HK-2 (cell line): ENCODE measurements around the gene EXT2.

ENCODE experiments used
- DNase-seq: peaks from one replicate; pipeline ENCODE4 v3.0.0-alpha.2; 2018; ENCODE audit not compliant: unreplicated experiment

Gene EXT2

DNA sequence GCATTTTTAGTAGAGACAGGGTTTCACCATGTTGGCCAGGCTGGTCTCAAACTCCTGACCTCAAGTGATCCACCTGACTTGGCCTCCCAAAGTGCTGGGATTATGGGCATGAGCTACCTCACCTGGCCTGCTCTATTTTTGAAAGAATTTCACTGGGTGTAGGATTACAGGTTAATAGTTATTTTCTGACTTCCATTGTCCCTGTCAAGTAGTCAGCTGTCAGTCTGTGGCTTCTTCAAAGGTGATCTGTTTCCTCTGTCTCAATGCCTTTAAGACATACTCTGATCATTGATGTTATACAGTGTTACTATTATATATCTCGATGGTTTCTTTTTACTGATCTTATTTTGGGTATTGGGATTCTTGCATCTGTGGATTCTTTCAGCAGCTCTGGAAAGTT, 10.1 kb upstream of the EXT2 start:
- DNase-seq = no peak

DNA sequence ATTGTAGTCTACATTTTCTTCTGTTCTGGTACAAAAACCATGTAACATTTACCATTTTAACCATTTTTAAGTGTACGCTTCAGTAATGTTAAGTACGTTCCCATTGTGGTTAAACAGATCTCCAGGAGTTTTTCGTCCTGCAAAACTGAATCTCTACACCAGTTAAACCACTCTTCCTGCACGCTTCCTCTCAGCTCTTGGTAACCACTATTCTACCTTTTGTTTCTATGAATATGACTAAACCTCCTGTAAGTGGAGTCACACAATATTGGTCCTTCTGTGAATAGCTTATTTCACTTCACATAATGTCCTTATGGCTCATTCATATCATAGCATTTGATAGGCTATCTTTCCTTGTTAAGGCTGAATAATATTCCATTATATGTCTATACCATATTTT, 7.1 kb upstream of the EXT2 start:
- DNase-seq = no peak

DNA sequence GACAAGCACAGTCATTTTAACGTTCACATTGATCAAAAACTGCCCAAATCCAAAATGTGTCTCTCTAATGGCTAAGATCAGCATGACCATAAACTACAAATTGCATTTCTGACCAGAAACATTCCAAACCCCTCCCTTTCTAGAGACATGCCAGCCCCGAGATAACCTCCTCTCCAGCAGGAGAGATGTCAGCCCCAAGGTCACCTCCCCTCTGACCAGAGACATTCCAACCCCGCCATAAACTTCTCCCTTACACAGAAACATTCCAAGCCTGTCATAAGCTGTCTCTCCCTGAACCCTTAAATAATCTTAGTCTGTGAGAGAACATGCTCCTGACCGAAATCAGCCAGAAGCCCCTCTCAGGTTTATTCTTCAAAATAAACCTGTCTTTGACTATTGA, 6.6 kb upstream of the EXT2 start:
- no peak for DNase-seq

DNA sequence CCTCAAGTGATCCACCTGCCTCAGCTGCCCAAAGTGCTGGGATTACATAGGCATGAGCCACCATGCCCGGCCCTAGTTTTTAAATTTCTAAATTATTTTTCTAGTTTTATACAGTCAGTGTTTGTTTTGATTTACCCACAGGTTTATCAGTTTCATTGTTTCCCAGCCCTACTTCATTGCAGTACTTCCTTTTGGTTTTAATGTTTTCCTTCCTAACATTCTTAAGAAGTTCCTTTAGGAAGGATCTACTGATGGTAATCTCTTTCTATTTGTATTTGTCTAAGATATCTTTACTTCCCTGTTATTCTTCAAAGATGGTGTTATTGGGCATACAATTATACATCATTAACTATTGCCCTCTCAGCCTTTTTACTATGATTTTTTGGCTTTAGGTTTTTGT, 4.9 kb upstream of the EXT2 start:
- DNase-seq = no peak

DNA sequence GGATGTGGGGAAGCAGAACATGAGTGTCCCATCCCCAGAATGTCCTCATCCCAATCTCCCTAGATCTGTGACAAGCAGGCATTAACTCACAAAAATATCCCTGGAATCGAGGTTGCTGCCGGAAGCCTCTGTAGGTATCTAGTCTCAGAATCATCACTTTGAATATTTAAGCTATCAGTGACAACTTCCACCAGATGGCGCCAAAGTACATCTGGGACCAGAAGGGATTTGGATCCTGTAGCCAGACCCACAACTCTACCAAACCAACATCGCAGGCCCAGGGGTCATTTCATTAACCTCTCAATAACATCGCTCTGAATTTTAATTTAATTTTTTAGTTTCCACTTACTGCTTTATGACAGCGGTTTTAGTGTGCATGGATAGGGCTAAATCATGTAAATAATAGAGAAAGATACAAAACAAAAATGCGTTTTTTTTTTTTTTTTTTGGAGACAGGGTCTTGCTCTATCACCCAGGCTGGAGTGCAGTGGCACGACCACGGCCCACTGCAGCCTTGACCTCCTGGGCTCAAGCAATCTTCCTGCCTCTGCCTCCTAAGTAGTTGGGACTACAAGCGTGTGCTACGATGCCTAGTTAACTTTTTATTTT, 1.1 kb upstream of the EXT2 start:
- DNase-seq = peak; percentile 54

DNA sequence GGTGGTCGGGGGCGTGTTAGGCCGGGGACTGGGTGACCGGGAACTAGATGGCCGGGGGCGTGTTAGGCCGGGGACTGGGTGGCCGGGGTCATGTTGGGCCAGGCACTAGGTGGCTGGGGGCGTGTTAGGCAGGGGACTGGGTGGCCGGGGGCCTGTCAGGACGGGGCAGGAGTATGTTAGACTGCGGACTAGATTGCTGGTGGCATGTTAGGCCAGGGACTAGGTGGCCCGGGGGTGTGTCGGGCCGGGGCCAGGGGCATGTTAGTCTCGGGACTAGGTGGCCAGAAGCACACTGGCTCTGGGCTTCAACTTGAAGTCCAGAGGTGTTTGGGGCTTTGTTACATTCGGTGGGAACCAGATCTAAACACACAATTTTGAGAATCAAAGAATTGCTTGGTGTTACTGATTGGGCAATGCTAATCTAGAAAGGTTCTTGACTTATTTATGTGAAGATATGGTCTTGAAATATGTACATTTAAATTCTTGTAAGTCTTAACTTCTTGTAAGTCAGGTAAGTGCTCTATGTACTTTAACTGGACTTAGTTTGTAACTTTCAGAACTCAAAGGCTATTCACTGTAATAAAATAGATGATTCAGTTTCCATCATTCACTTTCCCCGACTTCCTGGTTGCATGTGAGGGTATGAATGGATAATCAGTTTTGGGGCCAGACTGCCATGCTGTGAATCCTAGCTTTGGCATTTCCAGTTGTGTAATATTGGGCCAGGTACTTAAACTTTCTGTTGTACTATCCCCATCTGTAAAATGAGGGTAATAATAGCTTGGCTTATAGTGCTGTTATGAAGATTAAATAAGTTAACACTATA, 1.1 kb downstream of the EXT2 start:
- DNase-seq = no peak

DNA sequence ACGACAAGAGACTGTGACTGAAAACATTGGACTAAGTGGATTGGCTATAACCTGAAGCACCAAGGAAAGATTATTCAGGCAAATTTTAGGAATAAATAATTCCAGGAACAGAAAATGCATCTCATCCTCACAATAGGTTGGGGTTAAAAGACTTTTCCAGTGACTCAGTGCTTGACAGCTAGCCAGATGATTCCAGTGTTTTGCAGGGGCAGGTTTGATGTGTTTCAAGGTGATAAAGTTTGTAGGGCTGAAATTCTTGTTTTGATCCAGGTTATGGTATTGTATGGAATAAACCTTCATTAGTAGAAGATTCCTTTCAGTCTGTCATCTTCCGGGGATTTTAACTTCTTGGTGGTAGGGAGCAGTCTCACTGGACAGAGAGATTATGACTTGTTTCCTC, 2.3 kb downstream of the EXT2 start:
- DNase-seq = no peak

DNA sequence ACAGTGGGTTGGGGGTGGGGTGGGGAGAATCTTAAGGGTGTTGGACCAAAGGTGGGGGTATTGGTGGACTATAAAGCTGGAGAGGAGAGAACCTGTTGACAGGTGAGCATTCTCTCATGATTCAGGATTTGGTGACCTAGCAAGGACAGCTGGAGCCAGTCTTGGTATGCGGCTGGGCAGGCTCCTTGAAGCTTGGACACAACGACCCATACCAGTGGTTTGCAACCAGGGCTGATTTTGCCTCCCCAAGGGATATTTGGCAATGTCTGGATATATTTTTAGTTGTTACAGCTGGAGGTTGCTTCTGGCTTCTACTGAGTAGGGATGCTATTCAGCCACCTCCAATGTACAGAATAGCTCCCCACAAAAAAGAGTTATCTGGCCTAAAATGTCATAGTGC, 5.6 kb downstream of the EXT2 start:
- no peak for DNase-seq

DNA sequence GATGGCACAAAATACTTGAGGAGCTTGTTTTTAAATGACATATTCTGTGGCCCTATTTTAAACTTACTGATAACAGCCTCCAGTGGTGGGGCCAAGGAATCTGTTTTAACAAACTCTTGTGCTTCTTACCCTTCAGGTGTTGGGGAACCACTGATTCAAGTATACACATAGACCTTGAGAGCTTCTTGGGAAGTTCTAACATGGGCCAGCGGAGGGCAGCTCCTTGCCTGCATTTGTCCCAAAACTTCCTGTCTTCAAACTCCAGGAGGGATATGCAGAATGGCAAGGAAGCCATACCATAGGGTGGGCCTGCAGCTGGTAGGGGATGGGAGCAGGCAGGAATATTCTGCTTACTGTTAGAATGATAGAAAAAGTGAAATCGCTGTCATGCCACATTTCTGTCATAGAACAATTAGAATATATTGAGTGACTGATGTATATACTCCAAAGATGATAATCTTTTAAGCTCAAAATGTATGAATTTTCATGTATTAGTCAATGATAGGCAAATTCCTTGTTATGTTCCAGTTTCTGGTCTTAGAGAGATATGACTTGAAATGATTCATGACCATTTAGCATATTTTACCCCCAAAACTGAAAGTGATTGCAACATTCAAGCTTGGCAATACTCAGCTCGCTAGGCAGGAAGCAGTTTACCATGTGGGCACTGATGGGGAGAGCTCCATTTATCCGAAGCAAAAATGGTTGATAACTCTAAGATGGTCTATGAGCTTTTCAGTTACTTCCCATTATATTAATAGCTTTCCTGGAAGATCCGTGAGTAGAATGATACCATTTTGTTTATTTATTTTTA, 9.2 kb downstream of the EXT2 start:
- no peak for DNase-seq

DNA sequence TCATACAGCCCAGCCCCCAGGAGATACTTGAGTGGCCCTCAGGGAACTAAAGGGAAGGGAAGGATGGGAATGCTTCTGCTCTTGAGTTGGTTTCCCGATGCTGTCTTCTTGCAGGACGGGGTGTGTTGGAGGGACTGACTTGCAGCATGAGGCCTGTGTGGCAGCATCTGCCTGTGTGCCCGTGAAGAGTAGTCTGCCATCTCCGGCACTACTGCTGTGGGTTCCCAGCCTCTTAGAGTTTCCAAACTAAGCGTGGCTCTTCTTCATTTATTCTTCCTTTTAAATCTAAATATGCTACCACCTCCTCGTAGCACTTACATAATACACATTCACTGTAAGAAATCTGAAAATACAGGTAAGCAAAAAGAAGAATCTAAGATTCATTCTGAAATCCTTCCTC, 12.8 kb downstream of the EXT2 start:
- no peak for DNase-seq

DNA sequence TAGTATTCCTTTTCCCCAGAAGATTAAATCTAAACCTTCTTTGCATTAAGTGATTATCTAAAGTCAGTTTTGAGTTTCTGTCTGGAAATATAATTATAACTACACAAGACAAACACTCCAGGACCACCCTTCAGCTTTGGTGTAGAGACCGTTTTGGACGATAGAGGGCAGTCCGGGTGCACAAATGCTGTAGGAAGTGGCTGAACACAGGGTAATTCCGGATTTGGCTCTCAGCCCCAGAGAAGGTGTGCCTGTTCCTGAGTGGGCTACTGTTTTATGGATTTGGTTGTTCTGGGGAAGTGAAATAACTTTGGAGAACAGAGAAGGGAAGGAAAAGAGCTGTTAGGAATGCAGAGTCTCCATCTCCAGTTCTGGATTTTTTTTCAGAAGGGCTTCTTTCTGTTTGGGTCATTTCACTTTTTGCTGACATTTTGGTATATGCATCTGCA, 14.8 kb downstream of the EXT2 start:
- peak; percentile 16 for DNase-seq

DNA sequence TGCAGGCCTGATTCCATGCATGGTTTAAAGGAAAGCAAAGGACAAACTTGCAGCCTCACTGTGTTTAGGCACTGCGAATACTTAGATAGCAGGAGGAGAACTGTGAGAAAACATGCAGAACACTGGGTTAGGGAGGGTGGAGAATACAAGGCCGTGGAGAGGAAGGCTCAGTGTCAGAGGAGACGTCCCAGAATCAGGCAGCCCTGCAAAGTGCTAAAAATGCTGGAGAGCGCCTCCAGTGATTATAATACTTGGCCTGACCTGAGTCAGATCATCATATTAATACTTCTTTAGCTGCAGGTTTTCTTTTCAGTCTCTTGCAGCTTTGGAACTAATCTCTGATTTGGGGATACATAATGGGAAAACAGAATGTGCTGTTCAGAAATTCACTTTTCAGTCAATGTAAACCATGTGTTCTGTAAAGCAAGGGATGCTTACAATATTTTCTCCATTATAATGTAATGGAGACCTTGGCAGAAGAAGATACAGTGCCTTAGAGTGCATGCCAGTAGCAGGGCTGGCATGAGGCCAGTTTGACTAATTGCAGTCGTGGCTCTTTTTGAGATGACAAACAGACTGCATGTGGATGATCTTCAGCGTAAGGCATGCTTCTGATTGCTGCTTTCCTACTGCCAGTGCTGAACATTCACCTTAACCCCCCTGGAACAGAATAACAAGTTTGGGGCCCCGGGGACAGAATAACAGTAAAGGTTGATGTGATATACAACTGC, 16.8 kb downstream of the EXT2 start:
- DNase-seq = peak; percentile 9

DNA sequence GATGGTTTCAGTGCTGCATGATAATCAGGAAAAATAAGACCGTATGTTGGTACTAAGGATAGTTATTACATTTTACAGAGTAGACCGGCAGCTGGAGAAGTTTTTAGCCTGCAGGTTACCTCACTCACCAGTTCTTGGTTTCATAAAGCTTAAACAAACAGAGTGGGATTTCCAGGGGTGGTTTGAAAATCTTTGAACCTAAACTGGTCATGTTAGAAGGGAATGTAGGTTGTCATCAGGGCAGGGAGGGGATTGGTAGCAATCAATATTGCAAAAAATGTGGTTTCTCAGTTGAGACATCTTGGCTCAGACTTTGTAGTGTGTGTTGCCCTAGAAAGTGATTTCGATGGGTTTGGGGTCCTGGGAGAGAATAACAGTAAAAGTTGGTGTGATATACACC, 17.5 kb downstream of the EXT2 start:
- no peak for DNase-seq

DNA sequence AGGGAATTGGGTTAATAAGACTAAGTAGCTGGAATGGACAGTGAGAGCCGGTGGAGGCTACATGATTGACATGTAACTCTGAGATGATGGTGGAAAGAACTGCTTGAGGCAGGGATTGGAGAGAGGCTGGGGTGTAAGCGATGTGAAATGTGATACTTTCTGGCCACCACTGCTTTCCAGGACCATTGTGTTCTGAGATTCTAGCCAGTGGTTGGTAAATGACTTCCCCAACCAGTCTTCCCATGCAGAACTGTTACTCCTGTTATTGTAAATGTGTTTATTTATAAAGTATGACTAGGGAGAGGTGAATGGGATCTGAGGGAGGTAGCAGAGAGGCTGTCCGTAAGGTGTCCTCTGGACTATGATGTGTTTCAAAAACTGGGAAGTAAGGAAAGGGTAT, 18.1 kb downstream of the EXT2 start:
- no peak for DNase-seq

DNA sequence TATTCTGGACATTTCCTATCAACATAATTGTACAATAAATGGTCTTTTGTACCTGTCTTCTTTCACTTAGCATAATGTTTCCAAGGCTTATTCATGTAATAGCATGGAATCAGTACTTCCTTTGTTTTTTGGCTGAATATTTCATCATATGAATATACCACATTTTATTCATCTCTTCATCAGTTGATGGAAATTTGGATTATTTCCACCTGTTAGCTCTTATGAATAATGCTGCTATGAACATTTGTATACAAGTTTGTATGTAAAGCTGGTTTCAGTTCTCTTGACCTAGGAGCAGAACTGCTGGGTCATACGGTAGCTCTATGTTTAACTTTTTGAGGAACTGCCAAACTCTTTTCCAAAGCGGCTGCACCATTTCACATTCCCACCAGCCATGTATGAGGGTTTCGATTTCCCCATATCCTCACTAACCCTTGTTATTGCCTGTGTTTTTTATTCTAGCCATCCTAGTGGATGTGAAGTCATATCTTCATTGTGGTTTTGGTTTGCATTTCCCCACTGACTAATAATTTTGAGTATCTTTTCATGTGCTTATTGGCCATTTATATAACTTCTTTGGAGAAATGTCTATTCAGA, 20.9 kb downstream of the EXT2 start:
- DNase-seq = no peak

DNA sequence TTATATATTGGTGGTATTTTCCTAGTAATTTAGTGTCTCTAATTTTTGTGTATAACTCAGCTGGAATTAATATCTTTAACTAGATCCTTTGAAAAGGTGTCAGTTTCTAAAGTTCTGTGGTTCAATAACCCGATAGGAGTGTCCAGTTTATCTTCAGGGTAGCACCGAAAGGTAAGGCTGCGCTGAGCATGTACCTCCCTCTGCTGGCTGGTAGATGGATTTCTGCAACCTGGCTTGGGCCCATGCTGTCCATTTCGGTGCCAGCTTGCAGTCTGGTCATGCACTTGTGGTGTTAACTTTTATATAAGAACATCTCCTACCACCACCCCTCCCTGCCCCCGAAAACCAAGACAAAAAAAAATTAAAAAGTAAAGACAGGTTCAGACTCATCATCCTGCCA, 24.7 kb downstream of the EXT2 start:
- no peak for DNase-seq

DNA sequence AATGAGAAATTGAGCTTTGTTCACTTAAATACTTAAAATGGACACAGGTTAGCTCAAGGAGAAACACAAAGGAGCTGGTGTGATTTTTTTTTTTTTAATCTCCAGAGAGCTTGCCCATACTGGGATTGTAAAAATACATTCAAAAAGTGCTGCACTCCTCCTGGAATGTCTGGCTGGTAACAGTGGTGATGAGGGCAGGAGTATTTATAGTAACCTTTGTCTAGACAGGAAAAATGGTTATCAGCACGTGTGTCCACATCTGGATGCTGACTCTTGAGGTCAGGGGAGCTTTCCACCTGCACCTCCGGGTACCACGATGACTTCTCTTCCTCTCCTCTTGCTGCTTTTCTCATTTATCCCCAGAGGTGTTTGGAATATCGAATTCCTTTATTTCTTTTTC, 30.1 kb downstream of the EXT2 start:
- no peak for DNase-seq

DNA sequence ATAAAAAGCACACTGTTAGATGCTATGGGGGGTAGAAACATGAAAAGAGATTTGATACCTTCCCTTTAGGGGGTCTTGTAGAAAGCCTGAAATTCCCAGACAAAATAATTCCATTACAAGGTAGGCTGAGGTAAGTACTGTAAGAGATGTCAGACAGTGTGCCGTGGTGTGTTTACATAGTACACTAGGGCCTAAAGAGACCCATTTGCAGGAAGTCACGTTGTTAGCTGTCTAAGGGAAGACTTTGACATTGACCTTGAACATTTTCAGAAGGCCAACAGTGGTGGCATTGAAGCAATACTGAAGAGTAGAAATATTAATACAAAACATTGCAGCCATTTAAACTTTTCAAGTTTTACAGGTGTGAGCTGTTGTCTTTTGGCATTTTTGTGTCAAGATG, 30.8 kb downstream of the EXT2 start:
- DNase-seq = no peak

DNA sequence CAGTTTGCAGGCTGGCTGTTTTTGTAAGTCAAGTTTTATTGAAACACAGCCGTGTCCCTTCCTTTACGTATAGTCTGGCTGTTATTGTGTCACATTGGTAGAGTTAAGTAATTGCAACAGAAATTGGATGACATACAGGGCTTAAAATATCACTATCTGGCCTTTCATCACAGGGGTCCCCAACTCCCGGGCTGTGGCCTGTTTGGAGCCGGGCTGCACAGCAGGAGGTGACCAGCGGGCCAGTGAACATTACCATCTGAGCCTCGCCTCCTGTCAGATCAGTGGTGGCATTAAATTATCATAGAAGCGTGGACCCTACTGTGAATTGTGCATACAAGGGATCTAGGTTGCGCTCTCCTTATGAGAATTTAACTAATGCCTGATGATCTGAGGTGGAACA, 31.7 kb downstream of the EXT2 start:
- DNase-seq = no peak

DNA sequence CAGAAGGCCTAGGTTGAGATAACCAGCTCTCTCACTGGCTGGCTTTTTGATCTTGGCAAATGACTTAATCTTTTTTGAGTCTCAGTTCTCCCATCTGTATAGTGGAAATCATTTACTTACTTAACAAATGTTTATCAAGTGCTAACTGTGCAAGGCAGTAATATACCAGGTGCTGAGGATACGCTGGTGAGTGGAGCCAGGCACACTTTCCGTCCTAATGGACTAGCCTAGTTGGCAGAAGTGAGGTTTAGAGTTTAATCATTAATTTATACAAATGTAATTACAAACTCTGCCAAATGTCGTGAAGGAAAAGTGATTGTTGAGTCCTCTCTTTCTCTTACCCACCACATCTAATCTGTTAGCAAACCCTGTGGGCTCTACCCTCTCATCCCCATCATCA, 33.3 kb downstream of the EXT2 start:
- no peak for DNase-seq

DNA sequence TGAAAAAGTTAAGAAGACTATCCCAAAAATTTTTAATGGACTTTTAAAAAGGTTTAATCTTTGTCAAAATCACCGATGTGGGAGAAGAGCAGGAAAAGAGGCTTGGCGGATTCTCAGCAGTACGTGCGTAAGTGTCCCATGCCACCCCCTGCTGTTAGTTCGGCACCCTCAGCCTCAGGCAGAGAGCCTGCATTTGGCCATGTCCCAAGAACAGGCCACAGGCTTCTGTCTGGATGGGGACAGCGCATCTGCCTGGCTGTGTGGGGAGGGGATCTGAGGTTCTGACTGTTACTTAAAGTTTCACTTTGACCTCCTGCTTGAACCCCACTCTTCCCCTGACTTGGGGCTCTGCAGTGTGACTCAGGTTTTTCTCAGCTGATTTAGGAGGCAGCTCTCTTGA, 35.3 kb downstream of the EXT2 start:
- DNase-seq = no peak
